ENCODE results near the gene TMCC2.

- TF ChIP-seq, protein P1, sequence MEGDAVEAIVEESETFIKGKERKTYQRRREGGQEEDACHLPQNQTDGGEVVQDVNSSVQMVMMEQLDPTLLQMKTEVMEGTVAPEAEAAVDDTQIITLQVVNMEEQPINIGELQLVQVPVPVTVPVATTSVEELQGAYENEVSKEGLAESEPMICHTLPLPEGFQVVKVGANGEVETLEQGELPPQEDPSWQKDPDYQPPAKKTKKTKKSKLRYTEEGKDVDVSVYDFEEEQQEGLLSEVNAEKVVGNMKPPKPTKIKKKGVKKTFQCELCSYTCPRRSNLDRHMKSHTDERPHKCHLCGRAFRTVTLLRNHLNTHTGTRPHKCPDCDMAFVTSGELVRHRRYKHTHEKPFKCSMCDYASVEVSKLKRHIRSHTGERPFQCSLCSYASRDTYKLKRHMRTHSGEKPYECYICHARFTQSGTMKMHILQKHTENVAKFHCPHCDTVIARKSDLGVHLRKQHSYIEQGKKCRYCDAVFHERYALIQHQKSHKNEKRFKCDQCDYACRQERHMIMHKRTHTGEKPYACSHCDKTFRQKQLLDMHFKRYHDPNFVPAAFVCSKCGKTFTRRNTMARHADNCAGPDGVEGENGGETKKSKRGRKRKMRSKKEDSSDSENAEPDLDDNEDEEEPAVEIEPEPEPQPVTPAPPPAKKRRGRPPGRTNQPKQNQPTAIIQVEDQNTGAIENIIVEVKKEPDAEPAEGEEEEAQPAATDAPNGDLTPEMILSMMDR (IDR thresholded peaks at IDR 0.05; ENCODE audit: low read depth, low read length, poor library complexity, severe bottlenecking) = no peak
- TF ChIP-seq EZH2phosphoT487 (IDR thresholded peaks at IDR 0.05; ENCODE audit: borderline replicate concordance, low read length) = no peak
These were observed 23.8 kb downstream of the TMCC2 start for GRCh38 chr1:205251576-205251975.

All from DOHH2 (cell line).